HEK293 (cell line): Measurements from ENCODE around the gene SPON1.

ENCODE experiments used
- ATF2 ChIP-seq: fragments of 450-650 bp; formaldehyde crosslinking; IDR thresholded peaks from 2 replicates; pipeline ENCODE4 v1.5.1; 2016; ENCODE audit warnings: missing biosample characterization, missing genetic modification characterization, low read depth
- CTCF ChIP-seq: fragments of 450-650 bp; formaldehyde crosslinking; IDR thresholded peaks from 2 replicates; pipeline ENCODE4 v1.5.1; 2016; ENCODE audit warnings: missing biosample characterization, missing genetic modification characterization
- EGR2 ChIP-seq: fragments of 450-650 bp; formaldehyde crosslinking; IDR thresholded peaks from 2 replicates; pipeline ENCODE4 v1.5.1; 2016; ENCODE audit warnings: low read depth, missing biosample characterization, missing genetic modification characterization
- KLF16 ChIP-seq: fragments of 450-650 bp; formaldehyde crosslinking; IDR thresholded peaks from 2 replicates; pipeline ENCODE4 v1.5.1; 2017; ENCODE audit warnings: missing biosample characterization, missing genetic modification characterization
- TCF7L2 ChIP-seq: IDR thresholded peaks from 2 replicates; pipeline ENCODE4 v1.6.1; 2011; ENCODE audit warnings: low read depth, mild to moderate bottlenecking, inconsistent platforms, low read length, moderate library complexity, borderline replicate concordance
- ZNF23 ChIP-seq: fragments of 450-650 bp; formaldehyde crosslinking; IDR thresholded peaks from 2 replicates; pipeline ENCODE4 v1.5.1; 2016; ENCODE audit warnings: missing biosample characterization, missing genetic modification characterization, borderline replicate concordance
- ZNF24 ChIP-seq: fragments of 450-650 bp; formaldehyde crosslinking; IDR thresholded peaks from 2 replicates; pipeline ENCODE4 v1.5.1; 2016; ENCODE audit warnings: missing biosample characterization, missing genetic modification characterization
- ZNF292 ChIP-seq: fragments of 450-650 bp; formaldehyde crosslinking; IDR thresholded peaks from 2 replicates; pipeline ENCODE4 v1.5.1; 2016; ENCODE audit warnings: low read depth, missing biosample characterization, missing genetic modification characterization, borderline replicate concordance
- ZNF362 ChIP-seq: fragments of 450-650 bp; formaldehyde crosslinking; IDR thresholded peaks from 2 replicates; pipeline ENCODE4 v1.5.1; 2016; ENCODE audit warnings: missing biosample characterization, missing genetic modification characterization
- ZNF521 ChIP-seq: fragments of 450-650 bp; formaldehyde crosslinking; IDR thresholded peaks from 2 replicates; pipeline ENCODE4 v1.5.1; 2017; ENCODE audit warnings: missing biosample characterization, mild to moderate bottlenecking, missing genetic modification characterization
- ZNF544 ChIP-seq: fragments of 450-650 bp; formaldehyde crosslinking; IDR thresholded peaks from 2 replicates; pipeline ENCODE4 v1.5.0; 2017; ENCODE audit warnings: missing biosample characterization, missing genetic modification characterization
- ZNF660 ChIP-seq: fragments of 450-650 bp; IDR thresholded peaks from 2 replicates; pipeline ENCODE4 v1.5.1; 2018; ENCODE audit warnings: missing biosample characterization, mild to moderate bottlenecking, missing genetic modification characterization
- ZNF664 ChIP-seq: fragments of 450-650 bp; formaldehyde crosslinking; IDR thresholded peaks from 2 replicates; pipeline ENCODE4 v1.5.1; 2016; ENCODE audit warnings: missing biosample characterization, missing genetic modification characterization
- ZNF777 ChIP-seq: fragments of 450-650 bp; formaldehyde crosslinking; IDR thresholded peaks from 2 replicates; pipeline ENCODE4 v1.5.1; 2017; ENCODE audit warnings: missing biosample characterization, missing genetic modification characterization, borderline replicate concordance

- TF ChIP-seq ZNF544 (tag by site-specific recombination) (no peak), ZNF23 (no peak), TCF7L2 (no peak), CTCF (tag by site-specific recombination) (no peak), ZNF292 (no peak), ZNF24 (tag by site-specific recombination) (no peak), ZNF664 (tag by site-specific recombination) (no peak), ZNF521 (tag by site-specific recombination) (no peak), ZNF362 (tag by site-specific recombination) (no peak), ZNF660 (tag by site-specific recombination) (no peak), ATF2 (tag by site-specific recombination) (no peak), ZNF777 (tag by site-specific recombination) (no peak), KLF16 (tag by site-specific recombination) (no peak), EGR2 (tag by site-specific recombination) (0 out of 2 replicates have a peak, but pooled peaks have one; percentile 23)
Measured at GRCh38 chr11:14259878-14260277, 297.4 kb downstream of the SPON1 start.
